Activated naive CD8-positive, alpha-beta T cell (primary cell): ENCODE data around the gene CHTF8.
"Not testable (repeated sequence)": the region's sequence is repeated elsewhere in the genome, so short reads cannot be mapped to it uniquely, and the experiment has no call there.

Experiments
- H3K27ac Mint-ChIP-seq: one replicate; pipeline ENCODE4 v1.8.0; 2021; ENCODE audit warnings: mixed read lengths
- H3K27me3 Mint-ChIP-seq: one replicate; pipeline ENCODE4 v1.8.0; 2021; ENCODE audit warnings: mixed read lengths
- H3K36me3 Mint-ChIP-seq: one replicate; pipeline ENCODE4 v1.8.0; 2021; ENCODE audit warnings: mixed read lengths
- H3K4me1 Mint-ChIP-seq: one replicate; pipeline ENCODE4 v1.8.0; 2021; ENCODE audit warnings: low read depth, mixed read lengths
- H3K4me3 Mint-ChIP-seq: one replicate; pipeline ENCODE4 v1.8.0; 2021; ENCODE audit warnings: mild to moderate bottlenecking, mixed read lengths
- H3K9me3 Mint-ChIP-seq: one replicate; pipeline ENCODE4 v1.8.0; 2021; ENCODE audit warnings: low read depth, mixed read lengths

The CHTF8 gene

DNA sequence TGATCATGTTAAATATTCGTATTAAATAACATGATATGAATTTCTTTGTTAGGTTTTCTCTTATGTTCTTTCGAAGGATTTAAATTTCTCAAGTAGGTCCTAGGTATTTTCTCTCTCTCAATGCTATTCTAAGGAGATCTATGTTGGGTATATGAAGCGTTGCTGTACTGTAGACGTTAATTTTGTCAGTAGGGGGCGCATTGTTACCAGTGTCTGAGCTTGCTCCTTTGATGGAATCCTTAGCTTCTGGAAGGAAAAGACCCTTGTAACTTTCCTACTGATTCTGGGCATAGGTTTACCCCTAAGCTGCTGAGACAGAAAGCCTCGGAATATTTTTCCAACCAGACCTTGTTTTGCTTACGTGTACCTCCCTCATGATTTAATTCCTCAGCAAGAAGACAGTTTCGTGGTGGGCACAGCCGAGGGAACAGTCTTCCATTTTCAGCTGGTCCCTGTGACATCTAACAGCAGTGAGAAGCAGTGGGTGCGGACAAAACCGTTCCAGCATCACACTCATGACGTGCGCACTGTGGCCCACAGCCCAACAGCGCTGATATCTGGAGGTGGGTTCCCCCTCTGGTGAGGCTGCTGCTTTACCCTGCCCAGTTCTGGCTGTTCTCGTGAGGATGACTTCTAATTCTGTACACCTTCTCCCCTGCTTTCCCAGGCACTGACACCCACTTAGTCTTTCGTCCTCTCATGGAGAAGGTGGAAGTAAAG is 17.9 kb upstream of the CHTF8 start:
- H3K9me3 Mint-ChIP-seq, result no peaks in the 10 kb centered on the region
- no peak overlapping the region for H3K27ac Mint-ChIP-seq
- H3K4me1 Mint-ChIP-seq, result peaks cover 2% of the 10 kb centered on the region
- peaks cover 10% of the 10 kb centered on the region for H3K36me3 Mint-ChIP-seq
- H3K4me3 Mint-ChIP-seq, result no peak overlapping the region
- no peaks in the 10 kb centered on the region for H3K27me3 Mint-ChIP-seq

DNA sequence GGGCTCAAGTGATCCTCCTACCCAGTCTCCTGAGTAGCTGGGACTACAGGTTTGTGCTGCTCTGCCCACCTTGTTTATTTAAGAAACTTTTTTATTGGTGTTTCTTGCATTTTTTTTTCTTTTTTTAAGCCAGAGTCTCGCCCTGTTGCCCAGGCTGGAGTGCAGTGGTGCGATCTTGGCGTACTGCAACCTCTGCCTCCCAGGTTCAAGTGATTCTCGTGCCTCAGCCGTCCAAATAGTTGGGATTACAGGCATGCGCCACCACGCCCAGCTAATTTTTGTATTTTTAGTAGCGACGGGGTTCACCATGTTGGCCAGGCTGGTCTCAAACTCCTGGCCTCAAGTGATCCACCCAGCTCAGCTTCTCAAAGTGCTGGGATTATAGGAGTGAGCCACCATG is 17.2 kb upstream of the CHTF8 start:
- H3K36me3 Mint-ChIP-seq, result peaks cover 10% of the 10 kb centered on the region
- not testable (repeated sequence) for H3K4me1 Mint-ChIP-seq, H3K27me3 Mint-ChIP-seq, H3K4me3 Mint-ChIP-seq, H3K27ac Mint-ChIP-seq, H3K9me3 Mint-ChIP-seq

GRCh38 chr16:69145658-69146057 is 13.3 kb upstream of the CHTF8 start:
- H3K9me3 Mint-ChIP-seq, result no peaks in the 10 kb centered on the region
- H3K4me1 Mint-ChIP-seq, result peaks cover 6% of the 10 kb centered on the region
- no peak overlapping the region for H3K27ac Mint-ChIP-seq
- peaks cover 13% of the 10 kb centered on the region for H3K36me3 Mint-ChIP-seq
- H3K4me3 Mint-ChIP-seq, result no peak overlapping the region
- H3K27me3 Mint-ChIP-seq, result no peaks in the 10 kb centered on the region

GRCh38 chr16:69143116-69143515 is 10.7 kb upstream of the CHTF8 start:
- Mint-ChIP-seq H3K36me3 (peaks cover 17% of the 10 kb centered on the region), H3K4me3 (no peak overlapping the region), H3K4me1 (peaks cover 6% of the 10 kb centered on the region), H3K27ac (peak overlapping the region; percentile 7), H3K9me3 (no peaks in the 10 kb centered on the region), H3K27me3 (no peaks in the 10 kb centered on the region)

- Mint-ChIP-seq H3K4me3 (no peak overlapping the region), H3K36me3 (peaks cover 20% of the 10 kb centered on the region), H3K9me3 (no peaks in the 10 kb centered on the region), H3K27me3 (no peaks in the 10 kb centered on the region), H3K27ac (no peak overlapping the region), H3K4me1 (peaks cover 11% of the 10 kb centered on the region)
Measured at GRCh38 chr16:69141936-69142335, 9.5 kb upstream of the CHTF8 start.

- H3K9me3 Mint-ChIP-seq, result no peaks in the 10 kb centered on the region
- H3K4me3 Mint-ChIP-seq, result no peak overlapping the region
- H3K27ac Mint-ChIP-seq, result no peak overlapping the region
- peaks cover 17% of the 10 kb centered on the region for H3K36me3 Mint-ChIP-seq
- H3K27me3 Mint-ChIP-seq, result no peaks in the 10 kb centered on the region
- H3K4me1 Mint-ChIP-seq, result peaks cover 16% of the 10 kb centered on the region
Measured at GRCh38 chr16:69141014-69141413, 8.6 kb upstream of the CHTF8 start.

DNA sequence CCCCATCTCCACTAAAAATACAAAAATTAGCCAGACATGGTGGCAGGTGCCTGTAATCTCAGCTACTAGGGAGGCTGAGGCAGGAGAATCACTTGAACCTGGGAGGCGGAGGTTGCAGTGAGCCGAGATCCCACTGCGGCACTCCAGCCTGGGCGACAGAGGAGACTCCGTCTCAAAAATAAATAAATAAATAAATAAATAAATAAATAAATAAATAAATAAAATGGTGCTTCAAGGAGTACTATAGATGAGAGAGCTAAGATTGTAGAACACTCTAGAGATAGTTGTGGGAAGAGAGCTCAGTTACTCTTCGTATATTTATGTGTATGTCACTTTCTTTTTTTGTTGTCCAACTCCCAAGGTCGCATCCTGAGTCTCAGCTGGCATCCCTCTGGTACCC is 7.1 kb upstream of the CHTF8 start:
- not testable (repeated sequence) for H3K27ac Mint-ChIP-seq, H3K27me3 Mint-ChIP-seq, H3K9me3 Mint-ChIP-seq, H3K4me3 Mint-ChIP-seq
- H3K4me1 Mint-ChIP-seq, result peaks cover 24% of the 10 kb centered on the region
- H3K36me3 Mint-ChIP-seq, result peaks cover 17% of the 10 kb centered on the region

DNA sequence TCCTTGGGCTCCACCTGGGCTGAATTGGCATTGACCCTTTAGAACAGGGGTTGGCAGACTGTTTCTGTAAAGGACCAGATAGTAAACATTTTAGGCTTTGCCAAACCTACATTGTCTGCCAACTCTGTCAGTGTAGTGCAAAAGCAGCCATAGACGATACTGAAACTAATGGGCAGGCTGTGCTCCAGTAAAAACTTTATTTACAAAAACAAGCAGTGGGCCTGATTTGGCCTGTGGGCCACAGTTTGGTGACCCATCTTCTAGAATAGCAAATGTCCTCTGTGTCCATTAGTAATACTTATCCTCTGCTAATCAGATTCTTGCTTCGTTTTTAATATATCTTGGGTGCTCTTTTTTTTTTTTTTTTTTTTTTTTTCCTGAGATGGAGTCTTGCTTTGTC is 6.2 kb upstream of the CHTF8 start:
- peaks cover 22% of the 10 kb centered on the region for H3K36me3 Mint-ChIP-seq
- peaks cover 31% of the 10 kb centered on the region for H3K4me1 Mint-ChIP-seq
- H3K4me3 Mint-ChIP-seq, result no peak overlapping the region

DNA sequence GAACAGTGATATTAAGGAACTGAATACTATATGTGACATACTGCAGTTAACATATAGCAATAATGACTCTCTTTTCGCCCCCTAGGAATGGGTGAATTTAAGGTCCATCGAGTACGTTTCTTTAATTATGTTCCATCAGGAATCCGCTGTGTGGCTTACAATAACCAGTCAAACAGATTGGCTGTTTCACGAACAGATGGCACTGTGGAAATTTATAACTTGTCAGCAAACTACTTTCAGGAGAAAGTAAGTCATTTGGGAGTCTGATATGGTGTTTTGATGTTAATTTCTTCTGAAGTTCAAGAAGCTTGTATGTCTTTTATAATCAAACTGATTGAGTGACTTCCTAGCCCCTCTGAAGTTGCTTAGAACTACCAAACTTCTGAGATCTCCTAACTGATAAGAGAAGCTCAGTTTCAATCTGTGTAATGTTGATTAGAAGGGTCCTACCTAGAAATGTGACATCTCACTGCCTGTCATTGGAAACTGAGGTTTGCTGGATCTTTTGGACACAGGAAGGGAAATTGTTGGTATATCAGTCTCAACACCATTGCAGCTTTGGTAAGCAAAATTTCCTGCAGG is 1.1 kb upstream of the CHTF8 start:
- peak overlapping the region; percentile 95 for H3K4me3 Mint-ChIP-seq
- H3K9me3 Mint-ChIP-seq, result no peaks in the 10 kb centered on the region
- peak overlapping the region; percentile 92 for H3K27ac Mint-ChIP-seq
- peaks cover 11% of the 10 kb centered on the region for H3K36me3 Mint-ChIP-seq
- H3K27me3 Mint-ChIP-seq, result no peaks in the 10 kb centered on the region
- H3K4me1 Mint-ChIP-seq, result peaks cover 53% of the 10 kb centered on the region

More for the DNA sequence above, 6.2 kb upstream of the CHTF8 start:
- H3K27ac Mint-ChIP-seq, result no peak overlapping the region
- H3K9me3 Mint-ChIP-seq, result no peaks in the 10 kb centered on the region
- H3K27me3 Mint-ChIP-seq, result no peaks in the 10 kb centered on the region

DNA sequence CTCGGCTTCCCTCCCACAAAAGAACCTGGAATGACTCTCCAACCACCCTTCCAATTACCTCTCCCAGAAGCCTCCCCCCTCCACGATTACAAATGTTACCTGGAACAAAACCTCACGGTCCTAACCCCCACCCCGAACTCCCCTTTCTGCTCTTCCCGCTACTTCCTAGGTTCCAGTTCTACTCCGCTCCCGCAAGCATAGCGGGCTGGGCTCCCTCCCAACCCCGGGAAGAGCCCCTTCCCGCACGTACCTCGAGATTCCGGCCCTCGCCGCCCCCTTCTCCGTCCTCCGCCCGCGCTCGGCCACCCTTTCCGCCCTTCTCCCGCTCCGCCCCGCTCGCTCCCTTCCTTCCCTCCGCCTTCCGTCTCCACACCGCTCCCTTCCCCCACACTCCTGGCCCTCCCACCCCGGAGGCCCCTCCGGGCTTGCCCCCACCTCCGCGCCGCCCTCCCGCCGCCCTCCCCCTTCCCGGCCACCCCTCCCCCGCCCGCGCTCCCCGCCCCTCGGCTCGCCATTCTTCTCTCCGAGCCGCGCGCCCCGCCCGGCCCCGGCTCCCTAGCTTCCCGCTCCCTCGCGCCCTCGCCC is 457 bp downstream of the CHTF8 start:
- Mint-ChIP-seq H3K27me3 (no peaks in the 10 kb centered on the region), H3K9me3 (no peaks in the 10 kb centered on the region), H3K4me3 (peak overlapping the region; percentile 93), H3K36me3 (peaks cover 8% of the 10 kb centered on the region), H3K4me1 (peaks cover 55% of the 10 kb centered on the region), H3K27ac (peak overlapping the region; percentile 90)

DNA sequence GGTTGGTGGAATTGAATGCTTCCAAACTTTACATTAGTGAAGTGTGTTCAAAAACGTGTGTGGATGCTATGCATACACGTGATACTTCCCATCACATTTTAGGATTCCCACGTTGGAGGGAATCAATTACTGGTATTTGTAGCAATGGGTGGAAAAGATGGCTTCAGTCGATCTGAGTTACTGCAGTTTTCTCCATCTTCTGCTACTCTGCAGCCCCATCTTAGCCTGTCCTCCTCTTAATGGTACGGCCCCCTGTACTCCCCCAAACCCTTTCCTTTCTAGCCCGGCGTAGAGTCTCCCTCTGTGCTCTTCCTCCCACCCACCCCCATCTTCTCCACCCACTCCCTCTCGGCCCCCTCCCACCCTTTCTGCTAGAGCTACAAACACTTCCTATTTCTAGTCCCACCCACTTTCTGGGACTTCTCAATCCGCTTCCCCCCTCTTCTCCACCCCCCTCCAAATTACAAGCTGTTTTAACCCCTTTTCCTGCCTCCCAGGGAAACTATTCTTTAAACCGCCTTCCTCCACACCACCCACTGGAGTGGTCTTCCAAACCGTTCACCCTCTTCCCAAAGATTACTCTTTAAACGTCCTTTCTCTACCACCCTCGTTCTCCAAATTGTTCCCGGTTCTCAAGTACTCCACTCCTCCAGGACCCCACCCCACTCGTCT is 1.1 kb downstream of the CHTF8 start:
- peak overlapping the region; percentile 90 for H3K27ac Mint-ChIP-seq
- H3K36me3 Mint-ChIP-seq, result peaks cover 8% of the 10 kb centered on the region
- H3K4me1 Mint-ChIP-seq, result peaks cover 54% of the 10 kb centered on the region
- H3K4me3 Mint-ChIP-seq, result peak overlapping the region; percentile 93
- H3K9me3 Mint-ChIP-seq, result no peaks in the 10 kb centered on the region
- no peaks in the 10 kb centered on the region for H3K27me3 Mint-ChIP-seq

- Mint-ChIP-seq H3K27ac (peak overlapping the region; percentile 90), H3K4me3 (peak overlapping the region; percentile 93), H3K36me3 (peaks cover 8% of the 10 kb centered on the region), H3K27me3 (no peaks in the 10 kb centered on the region), H3K4me1 (peaks cover 51% of the 10 kb centered on the region), H3K9me3 (no peaks in the 10 kb centered on the region)
Measured at GRCh38 chr16:69130461-69130860, 1.9 kb downstream of the CHTF8 start.

DNA sequence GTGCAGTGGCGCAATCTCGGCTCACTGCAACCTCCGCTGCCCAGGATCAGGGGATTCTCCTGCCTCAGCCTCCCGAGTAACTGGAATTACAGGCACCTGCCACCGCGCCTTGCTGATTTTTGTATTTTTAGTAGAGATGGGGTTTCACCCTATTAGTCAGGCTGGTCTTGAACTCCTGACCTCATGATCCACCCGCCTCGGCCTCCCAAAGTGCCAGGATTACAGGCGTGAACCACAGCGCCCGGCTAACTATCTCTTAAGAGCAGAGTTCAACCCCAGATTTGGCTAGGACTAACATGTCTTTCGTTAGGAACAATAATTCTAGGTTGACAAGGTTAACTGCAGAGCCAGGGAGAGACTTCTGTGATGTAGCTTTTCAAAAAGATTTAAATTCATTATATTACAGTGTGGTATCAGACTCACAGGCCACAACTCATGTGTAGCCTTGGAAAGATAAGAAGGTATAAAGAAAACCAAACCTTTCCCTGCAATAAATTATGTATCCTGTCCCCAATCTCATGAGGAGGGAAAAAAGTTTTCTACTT is 4.3 kb downstream of the CHTF8 start:
- H3K27ac Mint-ChIP-seq, result peak overlapping the region; percentile 61
- no peaks in the 10 kb centered on the region for H3K27me3 Mint-ChIP-seq
- no peaks in the 10 kb centered on the region for H3K9me3 Mint-ChIP-seq
- H3K4me3 Mint-ChIP-seq, result no peak overlapping the region
- H3K4me1 Mint-ChIP-seq, result peaks cover 36% of the 10 kb centered on the region
- peaks cover 4% of the 10 kb centered on the region for H3K36me3 Mint-ChIP-seq

DNA sequence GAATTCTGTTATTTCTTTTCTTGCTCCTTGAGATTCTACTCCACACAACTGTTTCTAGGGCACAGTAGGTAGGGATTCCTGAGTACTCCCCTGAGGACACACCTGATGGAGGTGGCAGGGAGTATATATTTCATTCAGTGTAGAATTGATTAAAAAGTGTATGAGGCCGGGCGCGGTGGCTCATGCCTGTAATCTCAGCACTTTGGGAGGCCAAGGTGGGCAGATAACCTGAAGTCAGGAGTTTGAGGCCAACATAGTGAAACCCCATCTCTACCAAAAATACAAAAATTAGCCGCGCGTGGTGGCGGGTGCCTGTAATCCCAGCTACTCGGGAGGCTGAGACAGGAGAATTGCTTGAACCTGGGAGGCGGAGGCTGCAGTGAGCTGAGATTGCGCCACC is 5.6 kb downstream of the CHTF8 start:
- H3K4me1 Mint-ChIP-seq, result peaks cover 38% of the 10 kb centered on the region
- peak overlapping the region; percentile 83 for H3K27ac Mint-ChIP-seq
- not testable (repeated sequence) for H3K27me3 Mint-ChIP-seq, H3K4me3 Mint-ChIP-seq, H3K9me3 Mint-ChIP-seq, H3K36me3 Mint-ChIP-seq

DNA sequence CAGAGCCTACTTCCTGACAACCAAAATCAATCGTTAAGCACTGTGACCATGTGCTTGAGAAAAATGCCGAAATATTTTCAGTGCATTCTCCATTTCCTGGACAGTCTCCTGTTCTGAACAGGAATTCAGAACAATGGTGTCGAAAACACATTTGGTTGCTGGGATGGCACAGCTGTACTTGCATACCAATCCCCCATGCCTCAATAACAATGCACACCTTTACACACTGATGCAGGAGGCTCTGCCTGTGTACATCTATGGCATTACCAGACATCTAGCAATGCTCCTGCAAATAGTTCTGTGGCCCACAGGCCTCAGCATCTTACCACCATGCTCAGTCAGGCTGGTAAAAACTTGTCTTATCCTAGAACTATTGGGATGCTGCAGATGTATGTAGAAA is 6.2 kb downstream of the CHTF8 start:
- Mint-ChIP-seq H3K9me3 (no peaks in the 10 kb centered on the region), H3K27ac (peak overlapping the region; percentile 30), H3K36me3 (peaks cover 4% of the 10 kb centered on the region), H3K4me1 (peaks cover 38% of the 10 kb centered on the region), H3K27me3 (no peaks in the 10 kb centered on the region), H3K4me3 (no peak overlapping the region)
